ENCODE data around the gene WNT1. TPM values are rescaled to one million over a fixed set of nuclear protein-coding genes. Genes with fewer than 3 reads are reported as not detected.

Gene WNT1
- total and polyA plus RNA-seq, 10 of the 15 experiments (the other 5 are each of a cell fraction or from before 2014, with no cell fraction given) = not detected

DNA sequence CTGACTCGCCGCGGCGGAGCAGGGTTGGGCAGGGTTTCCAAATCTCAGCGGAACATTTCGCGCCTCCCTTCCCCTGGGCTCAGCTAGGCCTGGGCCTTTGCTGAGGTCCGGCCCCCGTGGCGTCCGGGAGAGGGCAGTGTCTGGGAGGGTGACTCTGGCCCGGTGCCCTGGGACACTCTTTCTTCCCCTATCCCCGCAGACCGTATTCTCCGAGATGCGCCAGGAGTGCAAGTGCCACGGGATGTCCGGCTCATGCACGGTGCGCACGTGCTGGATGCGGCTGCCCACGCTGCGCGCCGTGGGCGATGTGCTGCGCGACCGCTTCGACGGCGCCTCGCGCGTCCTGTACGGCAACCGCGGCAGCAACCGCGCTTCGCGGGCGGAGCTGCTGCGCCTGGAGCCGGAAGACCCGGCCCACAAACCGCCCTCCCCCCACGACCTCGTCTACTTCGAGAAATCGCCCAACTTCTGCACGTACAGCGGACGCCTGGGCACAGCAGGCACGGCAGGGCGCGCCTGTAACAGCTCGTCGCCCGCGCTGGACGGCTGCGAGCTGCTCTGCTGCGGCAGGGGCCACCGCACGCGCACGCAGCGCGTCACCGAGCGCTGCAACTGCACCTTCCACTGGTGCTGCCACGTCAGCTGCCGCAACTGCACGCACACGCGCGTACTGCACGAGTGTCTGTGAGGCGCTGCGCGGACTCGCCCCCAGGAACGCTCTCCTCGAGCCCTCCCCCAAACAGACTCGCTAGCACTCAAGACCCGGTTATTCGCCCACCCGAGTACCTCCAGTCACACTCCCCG lies 3.0 kb downstream of the WNT1 start (continued):
- TF ChIP-seq GATAD2B (conservative IDR thresholded peaks at IDR 0.05; ENCODE audit: low read depth) (no peak), RUNX3 (IDR thresholded peaks at IDR 0.05; ENCODE audit: low read length) (no peak), SIN3A (IDR thresholded peaks at IDR 0.05; ENCODE audit: low read depth, low read length) (no peak), CHD1 (IDR thresholded peaks at IDR 0.05; ENCODE audit: low read depth, low read length) (no peak), RAD51 (IDR thresholded peaks at IDR 0.05) (no peak), BCL11A (IDR thresholded peaks at IDR 0.05; ENCODE audit: low read depth, low read length) (no peak), KDM1A (IDR thresholded peaks at IDR 0.05; ENCODE audit: borderline replicate concordance) (no peak), CREB1 (IDR thresholded peaks at IDR 0.05; ENCODE audit: low read depth) (no peak), SREBF2 (IDR thresholded peaks at IDR 0.05; ENCODE audit: low read length) (no peak)
- TF ChIP-seq, protein P1, sequence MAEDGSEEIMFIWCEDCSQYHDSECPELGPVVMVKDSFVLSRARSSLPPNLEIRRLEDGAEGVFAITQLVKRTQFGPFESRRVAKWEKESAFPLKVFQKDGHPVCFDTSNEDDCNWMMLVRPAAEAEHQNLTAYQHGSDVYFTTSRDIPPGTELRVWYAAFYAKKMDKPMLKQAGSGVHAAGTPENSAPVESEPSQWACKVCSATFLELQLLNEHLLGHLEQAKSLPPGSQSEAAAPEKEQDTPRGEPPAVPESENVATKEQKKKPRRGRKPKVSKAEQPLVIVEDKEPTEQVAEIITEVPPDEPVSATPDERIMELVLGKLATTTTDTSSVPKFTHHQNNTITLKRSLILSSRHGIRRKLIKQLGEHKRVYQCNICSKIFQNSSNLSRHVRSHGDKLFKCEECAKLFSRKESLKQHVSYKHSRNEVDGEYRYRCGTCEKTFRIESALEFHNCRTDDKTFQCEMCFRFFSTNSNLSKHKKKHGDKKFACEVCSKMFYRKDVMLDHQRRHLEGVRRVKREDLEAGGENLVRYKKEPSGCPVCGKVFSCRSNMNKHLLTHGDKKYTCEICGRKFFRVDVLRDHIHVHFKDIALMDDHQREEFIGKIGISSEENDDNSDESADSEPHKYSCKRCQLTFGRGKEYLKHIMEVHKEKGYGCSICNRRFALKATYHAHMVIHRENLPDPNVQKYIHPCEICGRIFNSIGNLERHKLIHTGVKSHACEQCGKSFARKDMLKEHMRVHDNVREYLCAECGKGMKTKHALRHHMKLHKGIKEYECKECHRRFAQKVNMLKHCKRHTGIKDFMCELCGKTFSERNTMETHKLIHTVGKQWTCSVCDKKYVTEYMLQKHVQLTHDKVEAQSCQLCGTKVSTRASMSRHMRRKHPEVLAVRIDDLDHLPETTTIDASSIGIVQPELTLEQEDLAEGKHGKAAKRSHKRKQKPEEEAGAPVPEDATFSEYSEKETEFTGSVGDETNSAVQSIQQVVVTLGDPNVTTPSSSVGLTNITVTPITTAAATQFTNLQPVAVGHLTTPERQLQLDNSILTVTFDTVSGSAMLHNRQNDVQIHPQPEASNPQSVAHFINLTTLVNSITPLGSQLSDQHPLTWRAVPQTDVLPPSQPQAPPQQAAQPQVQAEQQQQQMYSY (CRISPR knock-in tag; IDR thresholded peaks at IDR 0.05) = no peak

All from GM12878 (cell line).